ENCODE data around the gene ZNF638. TPM values are rescaled to one million over a fixed set of nuclear protein-coding genes. Genes with fewer than 3 reads are reported as not detected.

ZNF638 gene
- total and polyA plus RNA-seq, 2 of the 4 experiments (the other 2 are of a cell fraction): 46.4 to 129 TPM

- Histone ChIP-seq H3K4me2 (ENCODE audit: low read depth, low read length) (no peak overlapping the region), H4K20me1 (ENCODE audit: insufficient read depth, low read length) (no peaks in the 10 kb centered on the region), H4K5ac (ENCODE audit: low read depth, low read length) (no peak overlapping the region), H2AK9ac (replicated peaks; ENCODE audit: low read depth, low read length, poor library complexity) (peak overlapping the region; percentile 9), H2AFZ (replicated peaks; ENCODE audit: low read length, poor library complexity) (no peak overlapping the region), H3K9me1 (ENCODE audit: insufficient read depth, low read length) (no peaks in the 10 kb centered on the region; the same call in 1 of the 2 replicates), H3K56ac (ENCODE audit: extremely low read depth, insufficient read depth, low read length) (no peak overlapping the region), H3K4me1 (ENCODE audit: control insufficient read depth, insufficient read depth, low read length) (peaks cover 3% of the 10 kb centered on the region; the same call in 1 of the 2 replicates), H3K23ac (ENCODE audit: low read depth, low read length) (no peak overlapping the region), H3K9ac (ENCODE audit: low read depth, low read length) (no peak overlapping the region), H3K36me3 (ENCODE audit: control insufficient read depth, insufficient read depth, low read length) (no peaks in the 10 kb centered on the region), H2AK5ac (ENCODE audit: low read depth, low read length) (no peak overlapping the region), H3K14ac (replicated peaks; ENCODE audit: low read depth, low read length) (no peak overlapping the region), H2BK5ac (ENCODE audit: low read depth, low read length, poor library complexity, severe bottlenecking) (no peak overlapping the region), H3K27me3 (ENCODE audit: control insufficient read depth, insufficient read depth, low read length) (peaks cover 38% of the 10 kb centered on the region), H3K18ac (ENCODE audit: low read depth, low read length) (no peak overlapping the region), H2BK120ac (ENCODE audit: low read depth, low read length) (no peak overlapping the region), H3K9me3 (ENCODE audit: control insufficient read depth, insufficient read depth, low read length) (peaks cover 8% of the 10 kb centered on the region), H2BK20ac (ENCODE audit: low read depth, low read length) (no peak overlapping the region), H3K4ac (ENCODE audit: low read depth, low read length) (no peak overlapping the region), H3K27ac (ENCODE audit: insufficient read depth, low read length) (no peak overlapping the region), H4K91ac (ENCODE audit: insufficient read depth, low read depth, low read length) (no peak overlapping the region), H3K79me1 (ENCODE audit: low read depth in 1 of 2, low read length in 2 of 2) (no peaks in the 10 kb centered on the region), H4K8ac (ENCODE audit: low read depth in 2 of 2, low read length in 2 of 2) (no peak overlapping the region), H3K4me3 (ENCODE audit: insufficient read depth, low read depth, low read length) (no peak overlapping the region), H2BK15ac (ENCODE audit: low read depth, low read length) (no peak overlapping the region)
- WGBS, 2 experiments (ENCODE audit: extremely low coverage in 2 of 2, insufficient read length in 1 of 2): 52% methylated on average over 2 of the region's 9 CpGs; no CpG with 5 or more reads in 1 of the 2 experiments
- BruUV-seq (replicated peaks): no TSS peak
- intact Hi-C loops (cut with micrococcal nuclease) (loop anchor here (1.0 kb wide), 1 partner anchor 50 kb away; no protein-coding TSS in a partner anchor), dilution Hi-C loops (cut with HindIII; ENCODE audit: low sequenced_read_pairs, unreplicated experiment) (no loop called here), in situ Hi-C loops (cut with MboI; ENCODE audit: low sequenced_read_pairs) (no loop called here)
- CTCF ChIA-PET: interaction anchor here (0.6 to 2.3 kb wide), 9 partner anchors 10 to 64 kb away, joined by 3 to 8 read pairs (median 4); no protein-coding TSS in a partner anchor
- ATAC-seq (ENCODE audit: low read depth) (peak; percentile 56), DNase-seq (no peak)
- TF ChIP-seq NFE2L2 (IDR thresholded peaks at IDR 0.05; ENCODE audit: low read depth, low read length) (no peak), CTCF (conservative IDR thresholded peaks at IDR 0.05; ENCODE audit: low read depth, low read length) (peak; percentile 62), CEBPB (IDR thresholded peaks at IDR 0.05; ENCODE audit: low read depth, low read length) (no peak), RAD21 (IDR thresholded peaks at IDR 0.05; ENCODE audit: low read length) (peak; percentile 55), BHLHE40 (IDR thresholded peaks at IDR 0.05; ENCODE audit: low read depth, low read length) (peak; percentile 31; the same call in 1 of the 2 replicates), SMC3 (IDR thresholded peaks at IDR 0.05; ENCODE audit: low read depth, low read length) (peak; percentile 26), MXI1 (IDR thresholded peaks at IDR 0.05; ENCODE audit: borderline replicate concordance, low read depth, low read length) (no peak), POLR2A (IDR thresholded peaks at IDR 0.05; ENCODE audit: low read depth, low read length) (no peak), CHD1 (IDR thresholded peaks at IDR 0.05; ENCODE audit: low read depth, low read length) (no peak), MAZ (IDR thresholded peaks at IDR 0.05; ENCODE audit: borderline replicate concordance, low read depth, low read length) (no peak)
- TF ChIP-seq, protein P1, sequence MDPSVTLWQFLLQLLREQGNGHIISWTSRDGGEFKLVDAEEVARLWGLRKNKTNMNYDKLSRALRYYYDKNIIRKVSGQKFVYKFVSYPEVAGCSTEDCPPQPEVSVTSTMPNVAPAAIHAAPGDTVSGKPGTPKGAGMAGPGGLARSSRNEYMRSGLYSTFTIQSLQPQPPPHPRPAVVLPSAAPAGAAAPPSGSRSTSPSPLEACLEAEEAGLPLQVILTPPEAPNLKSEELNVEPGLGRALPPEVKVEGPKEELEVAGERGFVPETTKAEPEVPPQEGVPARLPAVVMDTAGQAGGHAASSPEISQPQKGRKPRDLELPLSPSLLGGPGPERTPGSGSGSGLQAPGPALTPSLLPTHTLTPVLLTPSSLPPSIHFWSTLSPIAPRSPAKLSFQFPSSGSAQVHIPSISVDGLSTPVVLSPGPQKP (IDR thresholded peaks at IDR 0.05; ENCODE audit: borderline replicate concordance, low read depth, low read length): no peak
- POLR2A ChIA-PET (ENCODE audit: unreplicated experiment): no interaction called here
Observed at GRCh38 chr2:71460595-71461303, 129.2 kb downstream of the ZNF638 start.

Measured in IMR-90 (cell line).